GM19035 (cell line): ENCODE data around the gene KIF26B.

ENCODE experiments used
- ATAC-seq: cut with Tn5 transposase; IDR thresholded peaks from one replicate; pipeline ENCODE4 v1.9.1; 2021; ENCODE audit not compliant: unreplicated experiment

KIF26B gene

GRCh38 chr1:245270972-245271371 lies 116.2 kb downstream of the KIF26B start:
- ATAC-seq, result no peak

GRCh38 chr1:245272676-245273075 lies 117.9 kb downstream of the KIF26B start:
- no peak for ATAC-seq

- ATAC-seq, result no peak
Measured at GRCh38 chr1:245276445-245276844, 121.7 kb downstream of the KIF26B start.

GRCh38 chr1:245277276-245277675 lies 122.5 kb downstream of the KIF26B start:
- ATAC-seq, result no peak

GRCh38 chr1:245278846-245279245 lies 124.1 kb downstream of the KIF26B start:
- ATAC-seq, result no peak

- no peak for ATAC-seq
Measured at GRCh38 chr1:245279346-245279745, 124.6 kb downstream of the KIF26B start.

DNA sequence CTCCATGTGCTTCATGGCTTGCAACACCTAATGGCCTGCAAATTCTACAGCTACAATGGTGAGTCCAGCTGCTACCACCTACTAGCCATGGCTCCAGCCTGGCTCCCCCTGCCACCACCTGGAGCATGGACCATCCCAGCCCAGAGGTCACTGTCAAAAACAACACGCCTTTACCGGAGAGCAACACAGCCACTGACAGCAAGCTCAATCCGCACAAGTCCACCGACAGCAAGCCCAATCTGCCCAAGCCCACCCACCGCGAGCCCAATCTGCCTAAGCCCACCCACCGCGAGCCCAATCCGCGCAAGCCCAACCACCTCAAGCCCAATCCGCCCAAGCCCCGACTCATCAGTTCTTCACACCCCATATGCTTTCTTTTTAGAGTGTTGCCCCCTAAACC lies 128.2 kb downstream of the KIF26B start:
- ATAC-seq, result no peak

DNA sequence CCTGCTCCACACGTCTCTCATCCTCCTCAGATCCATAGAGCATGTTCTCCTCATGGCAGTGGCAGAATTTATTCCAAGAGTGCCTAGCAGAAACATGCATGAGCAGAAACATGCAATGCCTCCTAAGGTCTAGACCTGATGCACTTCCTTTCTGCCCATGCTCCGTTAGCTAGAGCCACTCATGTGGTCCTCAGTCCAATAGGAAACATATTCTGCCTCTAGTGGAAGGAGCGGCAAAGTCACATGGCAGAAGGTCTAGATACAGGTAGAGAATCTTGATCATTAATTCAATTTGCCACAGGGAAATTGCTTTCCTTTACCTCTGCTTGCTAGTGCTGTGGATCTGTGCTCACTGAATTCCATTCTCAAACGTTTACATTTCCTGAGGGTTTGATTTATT lies 130.4 kb downstream of the KIF26B start:
- ATAC-seq, result no peak

- no peak for ATAC-seq
Measured at GRCh38 chr1:245288796-245289195, 134.0 kb downstream of the KIF26B start.

- no peak for ATAC-seq
Measured at GRCh38 chr1:245290836-245291235, 136.1 kb downstream of the KIF26B start.

DNA sequence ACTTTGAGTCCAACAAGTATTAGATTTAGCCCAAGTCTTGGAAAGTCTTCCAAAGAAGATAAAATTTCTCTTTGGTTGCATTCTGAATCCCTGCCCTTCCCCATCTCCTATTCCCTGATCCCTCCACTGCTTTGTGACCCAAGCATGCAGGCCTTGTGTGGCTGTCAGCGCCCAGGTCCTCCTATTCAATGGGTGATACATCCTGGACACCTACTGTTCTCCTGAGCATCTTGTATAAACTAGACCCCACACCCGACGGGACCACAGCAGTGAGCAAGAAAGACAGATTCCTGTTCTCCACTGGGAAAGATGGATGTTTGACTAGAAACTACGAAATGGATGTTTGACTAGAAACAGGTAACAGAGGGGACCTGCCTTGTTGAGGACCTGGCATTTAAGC lies 136.6 kb downstream of the KIF26B start:
- ATAC-seq, result no peak

- no peak for ATAC-seq
Measured at GRCh38 chr1:245292141-245292540, 137.4 kb downstream of the KIF26B start.

DNA sequence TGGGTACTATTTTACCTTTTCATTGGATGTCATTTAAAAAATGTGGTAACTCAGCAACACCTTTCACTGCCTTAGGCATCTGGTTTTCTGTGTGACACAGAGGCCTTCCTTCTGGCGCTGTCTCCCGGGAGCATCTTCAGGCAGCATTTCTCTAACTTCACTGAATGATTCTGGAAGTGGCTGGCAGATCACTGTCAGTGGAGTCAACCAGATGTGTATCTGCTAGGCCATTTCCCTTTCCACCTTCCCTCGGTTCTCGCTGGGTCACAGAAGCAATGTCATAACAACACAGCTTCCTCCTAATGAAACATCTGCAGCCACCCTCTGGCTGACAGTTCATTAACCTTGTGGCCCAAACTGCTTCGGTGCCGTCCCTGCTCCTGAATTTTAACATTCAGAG lies 137.8 kb downstream of the KIF26B start:
- no peak for ATAC-seq

GRCh38 chr1:245294020-245294419 lies 139.2 kb downstream of the KIF26B start:
- no peak for ATAC-seq

DNA sequence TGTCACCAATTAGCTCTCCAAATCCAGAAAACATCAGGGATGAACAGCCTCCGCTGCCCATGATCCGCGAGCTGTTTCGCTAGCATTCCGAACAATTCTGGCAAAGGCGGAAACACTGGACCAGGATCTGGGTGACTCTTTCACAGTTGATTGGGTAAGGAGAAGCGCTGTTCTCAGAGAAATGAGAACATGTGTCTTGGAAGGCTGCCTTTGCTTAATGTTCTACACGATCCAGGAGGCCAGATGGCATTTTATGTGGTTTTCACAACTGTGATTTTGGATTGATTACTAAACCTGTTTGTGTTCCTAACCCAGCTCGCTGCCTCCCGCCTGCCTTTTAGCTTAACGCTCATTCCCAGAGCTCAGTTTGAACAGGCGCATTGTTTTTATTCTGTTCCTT lies 144.0 kb downstream of the KIF26B start:
- ATAC-seq, result no peak

GRCh38 chr1:245301162-245301580 lies 146.4 kb downstream of the KIF26B start:
- ATAC-seq, result no peak

- ATAC-seq, result no peak
Measured at GRCh38 chr1:245301921-245302320, 147.1 kb downstream of the KIF26B start.

GRCh38 chr1:245304698-245305097 lies 149.9 kb downstream of the KIF26B start:
- no peak for ATAC-seq

- no peak for ATAC-seq
Measured at GRCh38 chr1:245306020-245306419, 151.2 kb downstream of the KIF26B start.

DNA sequence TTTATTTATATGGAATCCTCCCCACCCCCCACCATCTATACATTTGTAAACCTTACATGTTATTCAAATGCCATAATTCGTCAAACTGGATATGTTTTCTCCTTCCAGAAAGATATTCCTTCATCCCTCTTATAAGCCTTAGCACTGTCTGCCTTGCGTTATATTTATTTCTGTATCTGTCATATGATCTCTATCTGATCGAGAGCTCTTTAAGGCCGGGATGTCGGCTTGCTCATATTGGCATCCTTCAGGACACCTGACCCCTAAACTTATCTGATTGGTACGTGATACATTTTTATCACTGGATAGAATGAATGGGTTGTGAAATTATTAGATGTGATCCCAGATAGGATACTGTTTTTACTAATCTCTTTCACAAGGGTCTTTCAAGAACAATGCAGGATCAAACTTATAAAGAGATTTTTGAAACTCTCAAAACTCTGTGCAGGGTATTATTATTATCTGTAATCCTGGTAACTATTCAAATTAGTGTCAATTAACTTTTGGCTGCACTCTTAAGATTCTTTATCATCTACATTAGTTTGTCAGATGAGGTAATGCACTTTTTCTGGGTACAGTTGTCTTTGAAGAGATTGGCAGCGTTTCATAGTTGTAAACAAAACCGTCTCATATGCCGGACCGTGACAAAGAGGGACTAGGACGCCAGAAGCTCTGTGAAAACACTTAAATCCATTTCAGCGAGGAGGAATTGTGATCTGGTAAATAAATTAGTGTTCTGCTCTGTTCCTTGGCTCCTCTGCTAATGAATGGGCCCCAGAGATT lies 152.0 kb downstream of the KIF26B start:
- ATAC-seq, result no peak

GRCh38 chr1:245310571-245311531 lies 156.1 kb downstream of the KIF26B start:
- ATAC-seq, result peak; percentile 77
